Effector CD8-positive, alpha-beta T cell (primary cell): ENCODE measurements around the gene P2RX3.
"Not testable (repeated sequence)": the region's sequence is repeated elsewhere in the genome, so short reads cannot be mapped to it uniquely, and the experiment has no call there.

ENCODE experiments used
- DNase-seq: peaks from one replicate; lab custom pipeline; 2025; lab: John Stamatoyannopoulos, UW
- total RNA-seq, 4 experiments: gene quantifications; one replicate each; lab custom pipeline; 2026; lab: John Stamatoyannopoulos, UW

Gene P2RX3
- 0 reads per million in 4 experiments for total RNA-seq

DNA sequence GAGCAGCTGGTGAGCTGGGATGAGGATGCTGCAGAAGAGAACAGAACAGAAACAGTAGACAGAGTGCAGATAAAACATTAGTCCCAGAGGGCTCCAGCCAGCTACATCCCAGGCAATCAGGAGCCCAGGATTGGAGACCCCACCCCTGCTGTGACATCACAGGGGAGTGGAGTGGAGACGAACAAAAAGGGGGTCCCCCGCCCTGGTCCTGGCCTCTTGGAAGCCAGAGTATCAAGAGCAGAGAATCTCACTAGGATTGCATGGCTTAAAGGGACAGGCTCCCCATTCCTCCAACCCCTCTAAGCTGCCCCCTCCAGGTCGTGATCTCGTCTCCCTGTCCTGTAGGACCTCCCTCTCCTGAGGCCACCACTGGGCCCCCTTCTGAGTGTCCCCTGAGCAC lies at the start of gene P2RX3:
Gene P2RX3 (plus strand): TSS at position 211 of the 400 bp plus-strand sequence. CDS start 199 bp downstream, outside the sequence.
- no peak for DNase-seq

DNA sequence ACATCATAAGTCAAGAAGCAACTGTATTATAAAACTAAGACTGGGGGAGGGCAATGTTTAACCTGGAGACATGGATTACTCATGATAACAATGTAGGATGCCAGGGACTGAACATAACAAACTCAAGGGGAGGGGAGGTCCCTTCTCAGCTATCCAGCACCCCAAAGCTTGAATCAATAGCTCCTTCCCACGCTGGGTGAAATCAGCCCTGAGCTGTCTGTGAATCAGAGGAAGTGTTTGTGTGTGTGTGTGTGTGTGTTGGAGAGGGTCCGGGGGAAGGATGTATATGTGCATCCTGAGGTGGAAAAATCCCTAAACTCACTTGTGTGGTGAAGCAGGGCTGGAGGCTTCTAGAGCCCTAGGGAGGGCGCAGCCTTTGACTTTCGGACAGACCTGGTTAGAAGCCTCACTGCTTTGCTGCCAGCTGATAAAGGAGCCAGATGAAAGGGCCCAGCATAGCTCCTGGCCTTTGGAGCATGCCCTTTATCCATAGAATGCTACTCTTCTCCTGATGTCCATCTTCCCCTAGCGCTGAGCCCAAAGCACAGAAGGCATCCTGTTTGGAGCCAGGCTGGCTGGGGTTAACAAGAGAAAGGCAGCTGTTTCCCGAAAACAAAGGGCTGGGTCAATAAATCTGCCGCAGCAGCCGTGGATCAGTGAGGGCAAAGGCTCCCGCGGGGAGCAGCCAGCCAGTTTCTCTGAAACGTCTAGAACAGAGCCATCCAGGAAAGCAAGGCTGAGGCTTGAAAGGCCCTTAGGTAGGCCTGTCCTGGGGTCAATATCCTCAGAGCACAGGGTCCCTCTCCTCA lies 49.2 kb upstream of the P2RX3 start:
- DNase-seq = no peak

DNA sequence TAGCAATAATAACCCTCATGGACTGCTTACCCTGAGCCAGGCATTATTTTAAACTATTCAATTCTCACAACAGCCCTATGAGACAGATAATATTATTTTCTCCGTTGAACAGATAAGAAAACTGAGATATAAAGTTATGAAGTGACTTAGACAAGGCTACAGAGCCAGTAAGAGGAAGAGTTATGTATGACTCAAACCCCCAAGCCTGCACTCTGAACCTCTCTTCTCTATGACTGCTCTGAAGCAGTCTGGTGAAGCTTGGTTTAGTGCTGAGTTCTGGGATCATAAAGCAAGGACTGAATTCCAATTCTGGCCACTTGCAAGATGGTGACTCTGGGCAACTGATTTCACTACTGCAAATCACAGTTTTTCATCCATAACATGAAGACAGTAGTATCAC lies 47.9 kb upstream of the P2RX3 start:
- DNase-seq = no peak

DNA sequence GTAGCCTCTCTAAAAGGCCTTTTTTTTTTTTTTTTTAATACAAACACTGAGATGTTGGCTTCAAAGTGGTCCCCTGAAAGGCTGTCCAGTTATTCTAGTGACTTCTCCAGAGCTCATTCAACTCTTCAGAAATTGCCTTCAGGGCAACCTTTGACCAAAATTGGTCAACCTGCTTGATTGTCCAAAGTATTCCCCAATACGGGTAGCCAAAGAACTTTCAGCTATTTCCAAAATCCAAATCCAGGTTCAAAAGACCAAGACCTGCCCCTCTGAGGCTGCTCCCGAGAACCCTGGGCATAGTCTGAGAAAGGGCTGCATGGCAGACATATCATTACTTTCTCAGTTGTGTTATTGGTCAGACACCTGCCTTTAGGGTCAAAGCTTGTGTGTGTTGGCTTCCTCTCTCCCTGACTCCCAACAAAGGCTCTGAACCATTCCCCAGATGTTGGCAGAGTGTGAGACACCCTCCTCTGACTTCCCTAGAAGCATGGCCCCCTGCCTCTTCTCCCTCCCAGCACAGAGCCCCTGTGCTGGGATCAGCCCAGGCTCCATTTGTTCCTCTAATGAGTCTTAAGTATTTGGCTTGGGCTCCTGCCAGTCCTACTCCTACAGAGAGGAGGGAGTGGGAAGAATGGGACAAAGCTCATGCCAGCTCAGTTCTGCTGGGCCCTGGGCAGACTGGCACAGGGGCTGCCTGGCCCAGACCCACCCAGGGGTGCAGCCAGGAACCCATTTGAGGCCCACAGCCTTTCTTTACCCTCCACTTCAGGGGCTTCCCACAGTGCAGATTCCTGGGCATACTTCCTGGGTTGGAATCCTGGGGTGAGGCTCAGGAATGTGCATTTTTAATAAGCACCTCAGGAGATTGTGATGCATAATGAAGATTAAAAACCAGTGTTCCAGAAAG lies 43.7 kb upstream of the P2RX3 start:
- no peak for DNase-seq

DNA sequence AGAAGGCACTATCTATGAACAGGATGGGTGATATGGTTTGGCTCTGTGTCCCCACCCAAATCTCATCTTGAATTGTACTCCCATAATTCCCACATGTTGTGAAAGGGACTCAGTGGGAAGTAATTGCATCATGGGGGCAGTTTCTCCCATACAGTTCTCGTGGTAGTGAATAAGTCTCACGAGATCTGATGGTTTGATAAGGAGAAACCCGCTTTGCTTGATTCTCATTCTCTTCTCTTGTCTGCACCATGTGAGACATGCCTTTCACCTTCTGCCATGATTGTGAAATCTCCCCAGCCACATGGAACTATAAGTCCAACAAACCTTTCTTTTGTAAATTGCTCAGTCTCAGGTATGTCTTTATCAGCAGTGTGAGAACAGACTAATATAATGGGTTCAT lies 41.9 kb upstream of the P2RX3 start:
- not testable (repeated sequence) for DNase-seq

DNA sequence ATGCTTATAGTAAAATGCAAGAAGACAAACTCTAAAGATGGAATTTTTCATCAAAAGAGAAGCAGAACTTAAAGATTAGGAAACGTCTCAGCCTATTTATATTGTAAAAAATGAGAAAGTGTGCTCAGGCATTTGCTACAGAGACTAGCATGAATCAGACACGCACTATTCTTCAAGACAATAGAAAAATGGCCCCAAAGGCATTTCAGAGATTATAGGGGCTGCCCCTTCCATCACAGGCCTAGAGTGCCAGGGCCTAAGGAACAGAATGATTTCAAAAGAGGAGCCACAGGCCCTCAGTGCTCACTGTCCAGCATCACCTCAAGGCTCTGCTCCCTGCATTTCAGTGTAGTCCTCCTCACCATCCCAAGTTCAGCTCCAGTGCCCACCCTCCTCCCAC lies 40.9 kb upstream of the P2RX3 start:
- no peak for DNase-seq

DNA sequence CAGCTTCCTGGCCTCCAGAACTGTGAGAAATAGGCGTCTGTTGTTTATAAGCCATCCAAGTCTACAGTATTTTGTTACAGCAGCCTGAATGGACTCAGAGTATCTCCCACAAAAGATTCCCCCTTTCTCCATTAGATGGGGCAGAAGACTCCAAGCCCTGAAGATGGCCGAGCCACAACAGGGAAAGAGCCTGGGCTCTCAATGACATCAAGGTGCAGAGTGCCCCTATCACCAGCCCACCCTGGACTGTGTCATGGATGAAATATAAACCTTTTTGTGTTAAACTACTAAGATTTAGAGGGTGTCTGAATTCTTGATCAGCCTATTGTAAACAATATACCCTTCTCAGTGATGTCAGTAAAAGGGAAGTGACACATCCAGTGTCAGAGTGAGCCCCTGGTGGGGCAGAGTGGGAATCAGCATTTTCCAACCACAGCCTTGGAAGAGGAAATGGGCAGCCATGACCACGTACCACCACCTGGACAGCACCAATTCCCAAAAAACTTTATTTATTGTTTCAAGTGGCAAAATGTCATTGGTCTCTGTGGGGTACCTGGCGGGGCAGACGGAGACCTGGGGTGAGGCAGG lies 38.9 kb upstream of the P2RX3 start:
- DNase-seq = no peak

DNA sequence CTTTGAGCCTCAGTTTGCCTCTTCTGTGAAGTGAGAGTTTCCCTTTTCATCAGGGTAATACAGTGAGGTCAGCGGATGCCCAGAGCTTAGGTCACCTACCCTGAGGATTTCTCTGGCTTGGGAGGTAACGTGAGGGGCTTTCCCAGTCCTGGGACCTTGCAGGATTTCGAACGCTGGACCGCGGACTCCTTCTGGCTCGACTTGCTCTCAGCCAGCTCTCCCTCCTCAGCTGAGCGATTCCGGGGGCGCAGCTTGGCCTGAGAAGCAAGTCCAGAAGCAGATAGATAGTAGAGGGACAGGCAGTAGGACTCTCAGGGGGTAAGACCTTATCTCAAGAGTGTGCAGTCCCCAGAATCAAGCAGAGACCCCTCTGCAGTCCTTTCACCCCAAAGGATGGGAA lies 37.4 kb upstream of the P2RX3 start:
- no peak for DNase-seq

DNA sequence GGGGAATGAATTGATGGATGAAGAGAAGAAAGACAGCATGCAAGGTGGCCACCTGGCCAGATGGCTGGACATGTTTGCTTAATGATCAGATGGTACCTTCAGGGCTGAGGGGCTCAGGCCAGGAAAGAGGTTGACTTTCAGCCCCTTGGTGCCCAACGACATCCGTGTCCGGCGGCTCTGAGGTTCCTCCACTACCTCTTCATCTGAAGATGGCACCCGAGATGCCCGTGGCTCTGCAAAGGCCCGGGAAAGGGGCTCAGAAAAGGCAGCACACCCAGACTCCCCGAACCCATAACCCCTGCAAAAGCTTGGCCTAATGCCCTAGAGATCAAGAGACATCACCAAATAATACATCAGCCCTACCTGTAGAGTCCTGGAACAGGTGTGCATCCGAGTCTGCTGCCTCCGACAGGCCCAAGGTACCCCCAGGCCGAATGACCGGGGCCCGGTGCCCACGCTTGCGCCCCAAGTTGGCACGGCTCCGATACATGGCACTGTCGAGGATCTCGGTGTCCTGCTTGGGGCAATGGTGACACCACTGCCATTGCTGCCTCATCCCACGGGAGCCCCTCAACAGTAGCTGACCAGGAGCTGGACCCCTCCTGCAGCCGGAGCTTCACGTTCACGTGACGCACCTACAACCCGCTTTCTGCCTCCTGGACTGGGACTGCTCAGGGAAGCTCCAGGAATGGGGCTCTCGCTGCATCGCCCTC lies 36.3 kb upstream of the P2RX3 start:
- DNase-seq = no peak

DNA sequence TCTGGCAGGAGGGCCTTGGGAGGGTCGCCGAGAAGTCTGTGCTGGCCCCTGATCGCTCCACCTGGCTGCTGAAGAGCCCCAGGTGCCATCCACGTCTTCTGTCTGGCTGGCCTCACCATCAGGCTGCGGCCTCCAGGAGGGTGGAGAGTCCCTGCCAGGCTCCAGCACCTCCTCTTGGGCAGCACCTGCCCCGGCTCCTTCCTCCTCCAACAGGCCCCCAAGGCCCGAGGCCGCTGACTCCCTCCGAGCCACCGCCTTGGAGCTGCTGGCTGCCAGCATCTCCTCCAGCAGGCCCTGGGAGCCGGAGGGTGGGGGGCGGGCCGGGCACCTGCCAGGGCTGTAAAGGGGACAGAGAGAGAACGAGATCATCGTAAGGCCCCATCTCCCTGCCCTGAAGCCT lies 35.7 kb upstream of the P2RX3 start:
- DNase-seq = no peak

DNA sequence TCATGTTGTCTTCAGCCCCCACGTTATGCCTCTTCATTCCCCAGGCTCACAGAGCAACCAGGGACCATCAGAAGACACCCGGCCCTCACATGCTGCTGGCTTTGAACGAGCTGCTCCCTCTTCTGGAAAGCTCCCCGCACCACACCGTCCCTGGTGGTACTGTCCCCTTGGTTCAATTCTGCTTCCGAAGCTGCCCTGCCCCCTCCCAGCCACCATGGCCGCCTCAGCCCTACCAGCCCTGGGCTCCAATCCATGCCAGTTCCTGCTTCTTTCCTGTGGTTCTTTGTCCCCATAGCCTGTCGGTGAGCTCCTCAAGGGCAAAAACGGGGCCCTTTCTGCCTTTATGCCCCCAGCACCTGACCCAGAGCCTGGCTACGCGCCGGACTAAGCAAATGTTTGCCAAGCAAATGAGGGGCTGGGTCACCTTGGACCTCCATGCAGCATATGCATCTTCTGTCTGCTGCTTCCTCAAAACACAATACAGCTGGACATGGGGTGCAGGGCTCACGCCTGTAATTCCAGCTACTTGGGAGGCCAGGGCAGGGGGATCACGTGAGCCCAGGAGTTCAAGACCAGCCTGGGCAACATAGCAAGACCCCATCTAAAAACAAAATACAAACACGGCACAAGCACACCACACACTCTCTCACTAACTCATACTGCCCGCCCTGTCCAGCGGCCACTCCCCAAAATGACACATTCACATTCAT lies 34.7 kb upstream of the P2RX3 start:
- no peak for DNase-seq

DNA sequence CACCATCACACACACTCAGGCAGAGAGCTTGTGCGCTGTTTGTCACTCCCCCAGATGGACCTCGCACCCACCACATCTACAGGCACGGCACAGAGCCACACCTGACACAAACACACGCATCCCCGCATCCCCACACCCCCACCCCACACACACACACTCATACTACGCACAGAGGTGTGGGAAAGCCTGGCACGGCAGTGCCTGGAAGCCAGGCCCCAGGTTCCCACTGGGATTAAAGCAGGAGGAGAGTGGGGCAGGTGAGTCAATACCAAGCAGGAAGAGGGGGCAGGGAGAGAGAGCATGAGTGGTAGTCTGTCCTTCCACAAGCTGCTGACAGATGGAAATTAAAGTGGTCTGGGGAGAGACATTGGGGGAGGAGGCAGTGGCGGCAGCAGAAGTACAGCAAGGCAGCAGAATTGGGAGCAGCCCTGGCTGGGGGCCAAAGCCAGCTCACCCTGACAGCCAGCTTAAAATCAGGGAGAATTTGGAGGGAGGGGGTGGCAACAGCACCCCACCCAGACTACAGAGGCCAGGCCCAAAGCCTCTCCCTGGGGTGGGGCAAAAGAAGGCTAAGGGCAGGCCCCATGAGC lies 34.1 kb upstream of the P2RX3 start:
- no peak for DNase-seq

DNA sequence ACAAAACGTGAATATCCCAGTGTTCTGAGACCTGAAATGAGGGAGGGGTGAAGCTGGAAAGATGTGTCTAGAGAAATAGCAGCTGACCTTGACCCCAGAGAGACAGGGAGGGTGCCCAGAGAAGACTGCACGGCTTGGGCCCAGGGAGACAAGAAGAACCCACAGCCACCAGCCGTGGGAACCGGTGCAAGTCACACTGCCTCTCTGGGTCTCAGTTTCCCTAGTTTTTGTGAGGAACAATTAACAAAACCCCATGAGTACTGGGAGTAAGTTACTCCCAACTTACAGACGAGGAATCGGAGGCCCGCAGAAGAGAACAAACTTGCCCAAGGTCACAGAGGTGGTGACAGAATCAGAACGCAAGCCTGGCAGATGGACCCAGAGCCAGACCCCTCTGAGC lies 32.6 kb upstream of the P2RX3 start:
- DNase-seq = no peak

DNA sequence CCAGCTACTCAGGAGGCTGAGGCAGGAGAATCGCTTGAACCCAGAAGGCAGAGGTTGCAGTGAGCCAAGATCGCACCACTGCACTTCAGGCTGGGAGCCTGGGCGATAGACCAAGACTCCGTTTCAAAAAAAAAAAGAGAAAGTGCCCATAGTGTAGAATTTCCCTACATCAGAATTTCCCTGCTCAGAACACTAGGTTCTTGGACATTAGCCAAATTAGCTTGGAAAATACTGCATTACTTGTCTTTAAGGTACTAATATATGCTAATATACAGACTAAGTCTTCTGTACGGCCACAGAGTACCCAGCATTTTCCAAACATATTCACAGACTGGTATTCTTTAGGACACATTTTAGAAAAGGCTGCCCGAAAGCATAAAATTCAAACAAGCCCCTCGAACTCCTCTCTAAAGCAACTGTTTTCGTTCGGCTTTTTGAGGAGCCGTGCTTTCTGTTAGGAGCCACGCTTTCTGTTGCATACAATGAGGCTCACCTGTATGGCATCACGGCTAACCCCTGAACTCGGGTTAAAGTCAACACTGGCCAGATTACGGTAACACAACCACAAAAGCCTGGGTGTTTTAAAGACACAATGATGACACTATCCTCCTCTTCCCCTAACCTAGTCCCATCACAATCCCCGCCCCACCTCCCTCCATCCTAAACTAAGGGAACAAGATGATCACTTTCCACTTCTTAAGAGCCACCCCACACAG lies 31.8 kb upstream of the P2RX3 start:
- DNase-seq = no peak

DNA sequence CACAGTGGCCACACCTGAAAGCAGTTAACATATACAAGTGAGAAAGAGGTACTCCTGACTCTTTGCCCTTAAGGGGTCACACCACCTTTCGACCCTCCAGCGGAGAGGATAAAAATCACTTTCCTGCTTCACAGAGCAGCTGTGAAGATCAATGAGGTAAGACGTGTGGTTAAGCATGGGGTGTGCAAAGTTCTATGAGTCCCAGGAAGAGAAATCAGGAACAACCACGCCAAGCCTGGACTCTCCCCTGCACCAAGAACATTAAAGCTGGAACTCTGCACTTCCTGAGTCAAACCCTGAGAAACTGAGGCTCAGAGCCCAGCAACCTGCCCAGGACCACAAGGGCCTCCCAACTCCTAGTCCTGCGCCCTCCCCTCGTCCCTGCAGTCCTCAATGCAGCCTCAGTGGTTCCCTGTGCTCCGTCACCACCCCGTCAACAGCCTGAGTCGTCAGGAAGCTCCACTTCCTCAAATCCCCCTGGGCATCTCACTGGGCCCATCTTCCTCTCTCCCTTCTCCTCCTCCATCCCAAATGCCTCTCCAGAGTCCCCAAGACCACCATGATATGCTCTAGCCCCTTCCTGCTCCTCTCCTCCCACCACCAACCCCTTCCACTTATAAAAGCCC lies 31.1 kb upstream of the P2RX3 start:
- DNase-seq = no peak

DNA sequence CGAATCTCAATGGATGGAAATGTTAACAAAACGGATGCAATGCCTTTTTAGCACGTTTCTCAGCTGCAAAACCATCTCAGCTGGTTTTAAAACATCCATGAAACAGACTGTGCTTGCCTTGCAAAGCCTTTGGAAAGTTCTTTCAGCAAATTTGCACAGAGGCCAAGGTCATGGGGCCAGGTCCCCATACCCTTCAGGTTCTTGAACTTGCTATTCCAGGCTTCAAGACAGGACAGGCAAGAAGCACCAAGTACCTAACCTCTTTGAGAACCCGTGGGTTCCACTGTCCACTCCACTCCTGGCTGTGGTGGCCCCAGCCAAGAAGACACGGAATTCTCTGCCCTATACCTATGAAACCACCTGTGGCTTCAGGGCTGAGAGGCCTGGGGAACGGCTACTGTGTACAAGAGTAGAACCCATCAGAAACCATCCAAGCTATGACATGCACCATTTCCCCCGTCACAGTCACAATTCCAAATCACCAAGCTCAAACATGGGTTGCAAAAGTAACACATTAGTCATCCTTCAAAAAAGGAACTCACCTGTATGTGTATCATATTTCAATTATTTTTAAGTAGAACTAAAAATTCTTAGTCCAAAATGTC lies 30.4 kb upstream of the P2RX3 start:
- no peak for DNase-seq

DNA sequence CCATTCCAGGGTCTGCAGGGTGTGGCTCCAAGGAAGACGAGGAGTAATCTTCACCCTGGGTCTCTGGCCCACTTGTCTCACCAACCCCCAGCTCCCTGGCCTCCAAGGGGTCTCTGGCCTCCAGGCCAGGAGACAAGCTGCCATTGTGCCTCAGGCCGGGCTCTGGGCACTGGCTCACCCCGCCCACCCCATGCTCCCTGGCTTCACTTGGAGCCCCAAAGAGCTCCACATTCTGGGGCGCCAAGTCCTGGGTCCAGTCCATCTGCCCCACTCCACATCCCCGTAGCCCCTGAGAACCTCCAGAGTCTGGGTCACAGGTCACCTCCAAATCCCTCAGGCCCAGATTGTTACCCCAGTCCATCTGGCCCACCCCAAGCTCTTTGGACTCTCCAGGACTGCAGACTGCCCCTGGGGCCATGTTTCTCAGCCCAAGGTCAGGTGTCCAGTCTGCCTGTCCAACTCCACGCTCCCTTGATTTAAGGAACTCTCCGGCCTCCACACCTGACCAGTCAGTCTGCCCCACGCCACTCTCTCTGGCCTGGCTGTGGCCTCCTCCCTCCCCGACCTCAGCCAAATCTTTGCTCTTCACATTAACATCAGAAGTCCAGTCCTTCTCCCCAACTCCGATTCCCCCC lies 29.6 kb upstream of the P2RX3 start:
- DNase-seq = no peak

DNA sequence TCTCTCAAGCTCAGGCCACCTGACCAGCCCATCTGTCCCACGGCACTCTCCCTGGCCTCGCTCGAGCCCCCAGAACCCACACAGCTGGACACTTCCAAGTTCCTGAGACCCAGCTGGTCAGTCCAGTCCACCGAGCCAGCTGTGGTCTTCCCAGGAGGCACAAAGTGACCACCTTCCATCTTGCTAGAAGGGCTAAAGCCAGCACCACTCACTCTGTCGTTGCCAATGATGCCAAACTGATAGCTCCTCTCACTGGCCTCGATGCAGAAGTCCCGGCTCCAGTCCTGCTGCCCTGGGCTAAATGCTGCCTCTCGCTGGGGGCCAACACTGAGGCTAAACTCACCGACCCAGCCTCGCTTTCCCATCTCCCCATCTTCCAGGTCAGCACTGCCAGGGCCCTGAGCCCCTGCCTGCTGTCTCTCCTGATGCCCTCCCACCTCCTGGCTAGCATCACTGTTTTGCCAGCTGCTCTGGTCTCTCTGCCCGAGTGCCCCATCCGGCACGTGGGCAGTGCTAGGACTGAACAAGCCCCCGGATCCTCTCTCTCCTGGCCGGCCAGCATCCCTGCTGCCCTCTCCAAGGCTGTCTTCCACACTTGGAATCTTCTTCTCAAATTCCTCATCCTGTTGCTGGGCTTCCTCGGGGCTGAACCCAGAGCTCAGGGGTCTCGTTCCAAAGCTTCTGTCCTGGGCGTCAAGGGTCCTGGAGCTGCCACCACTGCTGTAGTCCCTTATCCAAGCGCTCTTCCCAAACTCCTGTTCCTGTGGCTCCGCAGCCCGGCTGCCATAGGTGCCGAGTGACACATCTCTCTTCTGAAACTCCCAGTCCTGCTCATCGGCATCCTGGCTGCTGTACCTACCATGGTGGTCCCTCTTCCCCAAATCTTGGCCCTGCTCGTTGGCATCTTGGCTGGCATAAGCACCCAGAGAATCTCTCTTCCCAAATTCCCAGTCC lies 28.8 kb upstream of the P2RX3 start:
- no peak for DNase-seq
